ENCODE results near the gene SERTAD2. TPM values are rescaled to one million over a fixed set of nuclear protein-coding genes. Genes with fewer than 3 reads are reported as not detected.
A peak's percentile ranks its signal among the peaks of the same experiment; 100 is the strongest.

The SERTAD2 gene
- total RNA-seq, 1 donor from 2014 or later: 12.8 TPM

DNA sequence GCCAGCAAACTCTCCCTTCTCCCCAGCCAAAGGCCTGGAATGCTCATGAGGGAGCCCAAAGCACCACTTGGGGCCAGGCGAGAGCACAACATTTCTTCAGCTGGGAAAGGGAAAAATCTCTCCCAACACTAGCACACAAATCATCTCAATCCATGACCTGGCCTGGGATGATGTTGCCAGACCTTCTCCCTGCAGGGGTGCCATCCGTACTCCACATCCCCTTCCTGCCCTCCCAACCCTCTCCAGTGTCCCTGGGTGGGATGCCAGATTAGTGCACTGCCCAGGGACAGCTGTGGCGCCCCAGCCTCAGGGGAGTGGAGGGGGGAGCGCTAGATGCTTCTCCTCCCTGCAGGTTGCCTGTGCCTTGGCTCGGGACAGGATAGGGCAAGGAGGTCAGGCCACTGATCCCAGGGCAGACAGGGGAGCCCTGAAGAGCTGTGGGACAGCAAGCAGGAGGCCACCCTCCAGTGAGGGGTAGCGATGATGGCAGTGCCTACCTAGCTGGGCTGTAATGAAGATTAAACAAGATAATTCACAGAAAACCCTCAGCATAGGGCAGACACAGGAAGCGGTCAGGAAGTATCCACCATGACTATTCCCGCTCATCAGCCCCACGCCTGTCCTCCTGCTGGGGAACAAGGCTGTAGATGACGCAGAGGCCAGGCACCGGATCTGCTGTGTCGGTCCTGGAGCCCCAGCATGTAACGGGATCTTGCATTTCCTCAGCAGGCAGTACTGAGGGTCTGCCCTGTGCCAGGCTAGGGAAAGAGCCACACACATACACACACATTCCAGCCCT is 31.1 kb downstream of the SERTAD2 start:
- DNase-seq (no peak), ATAC-seq (ENCODE audit: poor library complexity) (no peak)
- intact Hi-C loops (cut with DNase I): no loop called here

GRCh38 chr2:64620661-64621060 is 33.1 kb downstream of the SERTAD2 start:
- intact Hi-C loops (cut with DNase I): no loop called here
- ATAC-seq (ENCODE audit: poor library complexity): no peak
- DNase-seq: no peak

DNA sequence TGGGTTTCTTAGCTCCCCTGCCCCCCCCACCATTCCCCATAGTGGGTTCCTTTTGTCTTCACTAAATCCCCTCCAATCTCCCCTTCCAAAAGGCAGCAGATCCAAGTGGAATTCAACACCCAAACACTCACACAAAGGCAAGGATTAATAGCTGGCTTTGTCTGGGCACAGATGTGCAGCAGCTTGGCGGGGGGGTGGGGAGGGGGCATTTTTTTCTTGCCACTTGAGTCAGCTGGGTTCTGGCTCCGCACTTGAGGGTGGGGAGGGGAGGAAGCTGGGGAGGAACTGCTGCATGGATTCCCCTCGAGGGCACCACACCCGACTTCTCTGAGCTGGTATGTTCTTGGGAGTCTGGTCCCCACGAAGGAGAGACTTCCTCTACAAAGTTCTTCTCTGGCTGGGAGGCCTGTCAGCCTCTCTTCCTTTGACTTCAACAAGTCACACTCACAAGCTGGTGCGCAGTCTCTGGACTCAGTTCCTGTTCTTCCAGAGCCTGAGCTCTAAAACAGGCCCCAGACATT is 36.0 kb downstream of the SERTAD2 start:
- DNase-seq (no peak), ATAC-seq (ENCODE audit: poor library complexity) (no peak)
- intact Hi-C loops (cut with DNase I): no loop called here

- intact Hi-C loops (cut with DNase I): no loop called here
- DNase-seq: no peak
- ATAC-seq (ENCODE audit: poor library complexity): no peak
Measured at GRCh38 chr2:64615844-64616536, 37.7 kb downstream of the SERTAD2 start.

DNA sequence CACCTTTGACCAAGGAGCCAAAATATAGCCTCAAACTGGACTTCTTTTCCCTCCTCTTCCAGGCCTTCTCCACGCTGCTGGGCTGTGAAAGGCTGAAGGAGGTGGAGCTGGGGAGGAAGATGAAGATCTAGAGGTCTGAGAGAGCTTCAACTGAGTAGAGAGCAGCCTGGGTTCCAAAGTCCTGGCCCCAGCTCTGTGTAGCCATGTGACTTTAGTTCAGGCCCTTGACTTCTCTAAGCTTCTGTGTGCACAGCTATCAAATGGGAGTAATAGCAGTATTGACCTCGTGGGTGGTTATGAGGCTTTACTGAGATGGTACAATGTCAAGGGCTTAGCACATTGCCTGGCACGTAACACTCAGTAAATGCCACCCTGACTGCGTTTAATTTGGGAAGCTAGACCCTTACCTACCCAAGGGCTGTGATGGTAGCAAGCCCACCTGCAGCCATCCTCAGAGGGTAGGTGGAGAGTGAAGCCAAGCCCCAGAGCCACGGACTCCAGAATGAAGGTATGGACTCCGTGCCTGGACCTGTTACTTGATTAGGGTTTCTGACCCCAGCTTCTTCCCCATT is 38.4 kb downstream of the SERTAD2 start:
- intact Hi-C loops (cut with DNase I): no loop called here
- ATAC-seq (ENCODE audit: poor library complexity) (no peak), DNase-seq (no peak)

- intact Hi-C loops (cut with DNase I): no loop called here
- ATAC-seq (ENCODE audit: poor library complexity) (no peak), DNase-seq (no peak)
Measured at GRCh38 chr2:64613276-64613675, 40.4 kb downstream of the SERTAD2 start.

DNA sequence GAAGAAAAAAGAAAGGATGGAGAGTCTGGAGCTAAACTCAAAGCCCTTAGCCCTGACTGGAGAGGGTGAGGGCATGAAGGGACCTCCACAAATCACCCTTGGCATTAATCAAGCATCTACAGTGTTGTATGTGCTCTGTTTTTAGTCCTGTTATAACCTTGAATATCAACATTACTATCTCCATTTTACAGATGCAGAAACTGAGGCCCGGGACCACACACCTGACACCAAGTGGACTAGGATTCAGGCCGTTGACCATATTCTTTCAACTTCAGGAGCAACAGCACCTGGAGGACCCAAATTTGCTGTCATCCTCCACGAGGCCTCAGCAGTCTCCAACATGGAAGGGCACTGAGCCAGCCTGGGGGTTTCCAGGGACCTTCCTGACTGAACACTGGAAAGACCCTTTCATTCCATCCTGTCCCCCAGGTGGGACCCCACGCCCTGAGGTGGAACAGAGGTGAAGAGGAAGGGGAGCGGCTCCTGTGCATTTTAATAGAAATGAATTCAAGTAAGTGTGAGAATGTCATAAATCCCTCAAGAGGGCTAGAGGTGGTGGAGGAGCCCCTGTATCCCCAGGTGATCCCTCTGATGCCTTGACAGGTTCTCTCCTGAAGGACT is 41.0 kb downstream of the SERTAD2 start:
- DNase-seq (no peak), ATAC-seq (ENCODE audit: poor library complexity) (no peak)
- intact Hi-C loops (cut with DNase I): no loop called here

GRCh38 chr2:64610316-64610855 is 43.3 kb downstream of the SERTAD2 start:
- ATAC-seq (ENCODE audit: poor library complexity): no peak
- DNase-seq: no peak
- intact Hi-C loops (cut with DNase I): no loop called here

DNA sequence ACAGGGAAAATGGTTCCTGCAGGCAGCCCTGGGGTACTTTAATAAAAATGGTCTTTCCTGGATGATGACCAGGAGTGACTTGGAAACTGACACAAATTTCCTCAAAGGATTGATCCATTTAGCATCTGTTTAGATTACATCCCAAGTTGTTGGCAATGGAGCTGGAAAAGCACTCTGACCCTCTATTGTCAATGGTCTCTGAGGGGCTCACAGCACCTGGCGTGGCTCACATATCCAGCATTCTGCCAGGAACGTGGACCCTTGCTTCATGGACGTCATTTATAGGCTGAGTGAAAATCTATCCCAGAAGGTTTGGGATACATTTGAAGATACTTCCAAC is 43.8 kb downstream of the SERTAD2 start:
- ATAC-seq (ENCODE audit: poor library complexity): no peak
- no peak for DNase-seq
- intact Hi-C loops (cut with DNase I): loop anchor here (5.0 kb wide), 1 partner anchor 37 kb away; no protein-coding TSS in a partner anchor

GRCh38 chr2:64609227-64609941 is 44.3 kb downstream of the SERTAD2 start:
- intact Hi-C loops (cut with DNase I): loop anchor here (5.0 kb wide), 1 partner anchor 38 kb away; no protein-coding TSS in a partner anchor
- DNase-seq (peak; percentile 84), ATAC-seq (ENCODE audit: poor library complexity) (peak; percentile 87)

DNA sequence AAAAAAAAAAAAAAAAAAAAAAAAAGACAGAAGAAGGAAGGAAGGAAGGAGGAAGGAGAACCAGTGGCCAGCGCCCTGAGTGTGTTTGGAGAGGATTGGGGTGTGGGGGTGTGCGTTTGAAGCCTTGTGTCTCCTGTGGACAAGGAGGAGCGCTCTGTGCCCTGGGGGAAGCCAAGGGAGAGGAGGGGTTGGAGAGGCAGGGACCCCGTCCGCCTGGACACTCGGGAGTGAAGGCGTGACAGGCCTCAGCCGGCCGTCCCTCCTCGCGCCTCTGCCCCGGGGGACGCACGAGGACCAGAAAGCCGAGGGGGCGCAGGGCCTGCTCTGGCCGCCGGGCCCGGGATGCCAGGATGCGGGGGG is 44.9 kb downstream of the SERTAD2 start:
- peak; percentile 63 for DNase-seq
- ATAC-seq (ENCODE audit: poor library complexity): peak; percentile 25
- intact Hi-C loops (cut with DNase I): loop anchor here (5.0 kb wide), 1 partner anchor 38 kb away; no protein-coding TSS in a partner anchor

DNA sequence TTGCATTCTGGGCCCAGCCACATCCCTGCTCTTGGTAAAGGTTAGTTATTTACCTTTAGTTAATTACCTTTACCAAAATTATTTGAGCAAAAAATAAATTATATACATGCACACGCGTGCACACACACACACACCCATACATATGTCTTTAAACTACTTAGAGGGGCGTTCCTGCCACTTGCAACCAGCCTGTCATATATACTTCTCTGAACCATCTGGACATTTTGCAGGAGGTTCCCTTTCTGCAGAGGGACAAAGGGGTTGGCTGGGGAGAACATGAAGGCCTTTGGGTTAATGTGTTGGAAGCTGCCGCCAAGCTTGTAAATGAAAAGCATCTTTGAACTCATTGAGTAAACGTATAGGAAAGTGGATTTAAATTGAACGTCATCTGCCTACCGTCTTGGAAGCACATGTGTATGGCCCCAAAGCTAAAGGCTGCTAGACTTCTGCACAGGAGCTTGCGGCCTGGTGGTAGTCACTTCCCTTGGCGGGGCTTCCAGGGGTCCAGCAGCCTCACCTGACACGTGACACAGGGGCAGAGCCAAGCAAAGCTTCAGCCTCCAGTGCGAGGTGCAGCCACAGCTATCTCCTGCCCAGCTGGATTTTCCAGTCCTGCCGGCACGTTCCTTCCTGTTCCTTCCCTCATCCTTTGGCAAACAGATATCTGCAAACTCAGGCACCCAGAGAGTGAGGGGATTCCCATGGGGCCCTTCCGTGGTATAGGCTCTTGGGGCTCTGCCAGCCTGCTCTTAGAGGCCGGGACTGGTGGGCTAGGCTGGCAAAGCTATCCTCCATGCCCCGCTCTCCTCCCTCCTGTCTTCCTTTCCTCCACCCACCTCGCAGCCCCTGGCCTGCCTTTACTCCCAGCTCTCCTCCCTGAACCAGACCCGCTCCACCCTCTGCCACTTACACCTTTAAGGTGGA is 46.1 kb downstream of the SERTAD2 start:
- ATAC-seq (ENCODE audit: poor library complexity) (no peak), DNase-seq (no peak)
- intact Hi-C loops (cut with DNase I): loop anchor here (5.0 kb wide), 1 partner anchor 40 kb away; no protein-coding TSS in a partner anchor

DNA sequence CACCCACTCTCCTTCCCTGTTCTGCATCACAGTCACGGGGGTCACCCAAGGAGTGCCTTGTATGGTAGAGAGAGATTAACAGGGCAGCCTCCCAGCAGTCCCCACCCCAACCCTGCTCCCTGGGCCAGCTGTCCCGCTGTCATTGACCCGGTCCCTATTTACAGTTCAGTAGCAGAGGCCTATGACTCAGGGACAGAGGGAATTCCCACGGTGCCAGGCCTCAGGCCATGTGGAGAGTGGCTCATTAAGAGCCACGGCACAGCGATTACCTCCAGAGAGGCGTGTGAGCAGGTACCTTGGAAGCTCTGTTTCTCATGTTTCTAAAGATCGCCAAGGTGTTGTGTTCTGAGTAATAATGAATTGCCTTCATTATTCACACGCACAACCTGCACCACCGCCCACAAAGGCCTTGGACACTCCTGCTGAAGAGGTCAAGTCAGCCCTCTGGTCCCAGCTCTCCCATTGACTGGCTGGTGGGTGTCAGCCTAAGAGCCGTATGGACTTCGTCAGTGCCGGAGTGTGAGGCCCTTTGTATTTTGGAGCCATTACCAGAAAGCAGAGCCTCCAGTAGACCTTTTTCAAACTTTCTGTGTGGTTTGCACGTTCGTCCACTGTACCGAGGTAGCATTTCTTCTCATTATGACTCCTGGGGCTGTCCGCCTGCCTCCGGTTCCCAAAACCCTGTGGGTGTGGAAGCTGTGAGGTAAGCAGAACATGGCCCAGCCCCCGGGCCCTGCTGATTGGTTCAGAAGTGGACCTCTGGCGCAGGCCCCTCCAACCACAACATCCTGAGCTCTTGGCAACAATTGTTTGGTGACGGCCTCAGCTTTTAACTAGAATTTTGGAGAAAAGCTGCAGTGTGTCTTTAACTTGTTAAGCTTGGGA is 47.0 kb downstream of the SERTAD2 start:
- intact Hi-C loops (cut with DNase I): loop anchor here (5.0 kb wide), 1 partner anchor 41 kb away; no protein-coding TSS in a partner anchor
- ATAC-seq (ENCODE audit: poor library complexity) (peak; percentile 86), DNase-seq (peak; percentile 95)

GRCh38 chr2:64605991-64606478 is 47.7 kb downstream of the SERTAD2 start:
- DNase-seq (no peak), ATAC-seq (ENCODE audit: poor library complexity) (no peak)
- intact Hi-C loops (cut with DNase I): loop anchor here (5.0 kb wide), 1 partner anchor 41 kb away; no protein-coding TSS in a partner anchor

- ATAC-seq (ENCODE audit: poor library complexity): no peak
- DNase-seq: no peak
- intact Hi-C loops (cut with DNase I): loop anchor here (5.0 kb wide), 1 partner anchor 42 kb away; no protein-coding TSS in a partner anchor
Measured at GRCh38 chr2:64605026-64605471, 48.7 kb downstream of the SERTAD2 start.

- ATAC-seq (ENCODE audit: poor library complexity) (no peak), DNase-seq (no peak)
- intact Hi-C loops (cut with DNase I): no loop called here
Measured at GRCh38 chr2:64604155-64604554, 49.6 kb downstream of the SERTAD2 start.
